H9 (cell line): Measurements from ENCODE around the gene NFE2L2. TPM values are rescaled to one million over a fixed set of nuclear protein-coding genes. Genes with fewer than 3 reads are reported as not detected.

Experiments used
- DNase-seq: peaks from one replicate; pipeline ENCODE4 v3.0.0-alpha.2; 2017
- H2AFZ ChIP-seq: one replicate; pipeline ENCODE4 v1.6.1; 2013; ENCODE audit warnings: mild to moderate bottlenecking, low read length, control low read depth, moderate library complexity
- H2AK5ac ChIP-seq: 2 replicates; pipeline ENCODE4 v1.6.1; 2013; ENCODE audit warnings: low read length, control low read depth, mixed read lengths; ENCODE audit not compliant: insufficient read length
- H2BK120ac ChIP-seq: one replicate; pipeline ENCODE4 v1.6.1; 2013; ENCODE audit warnings: low read depth, mild to moderate bottlenecking, low read length, control low read depth, inconsistent platforms; ENCODE audit not compliant: poor library complexity, severe bottlenecking
- H2BK12ac ChIP-seq: 2 replicates; pipeline ENCODE4 v1.6.1; 2013; ENCODE audit warnings: low read length, control low read depth, mixed read lengths, low read depth; ENCODE audit not compliant: insufficient read length
- H2BK15ac ChIP-seq: 2 replicates; pipeline ENCODE4 v1.6.1; 2013; ENCODE audit warnings: low read depth, low read length, control low read depth
- H2BK20ac ChIP-seq: one replicate; pipeline ENCODE4 v1.6.1; 2013; ENCODE audit warnings: low read depth, mild to moderate bottlenecking, low read length, control low read depth, inconsistent platforms; ENCODE audit not compliant: poor library complexity, severe bottlenecking
- H2BK5ac ChIP-seq: 2 replicates; pipeline ENCODE4 v1.6.1; 2013; ENCODE audit warnings: low read length, control low read depth, mixed read lengths; ENCODE audit not compliant: insufficient read length
- H3K14ac ChIP-seq: 2 replicates; pipeline ENCODE4 v1.6.1; 2013; ENCODE audit warnings: low read length, control low read depth; ENCODE audit not compliant: insufficient read depth
- H3K18ac ChIP-seq: 2 replicates; pipeline ENCODE4 v1.6.1; 2013; ENCODE audit warnings: low read depth, mild to moderate bottlenecking, mixed read lengths, low read length, control low read depth; ENCODE audit not compliant: insufficient read length
- H3K23ac ChIP-seq: 2 replicates; pipeline ENCODE4 v1.6.1; 2013; ENCODE audit warnings: low read length, control low read depth, mixed read lengths, low read depth; ENCODE audit not compliant: insufficient read length
- H3K23me2 ChIP-seq: 2 replicates; pipeline ENCODE4 v1.6.1; 2013; ENCODE audit warnings: low read depth, mild to moderate bottlenecking, mixed read lengths, low read length, control low read depth; ENCODE audit not compliant: insufficient read length, poor library complexity, severe bottlenecking
- H3K27ac ChIP-seq: 2 replicates; pipeline ENCODE4 v1.5.1; 2013; ENCODE audit warnings: low read length, control low read depth, mixed read lengths, low read depth; ENCODE audit not compliant: insufficient read length
- H3K27me3 ChIP-seq: 2 replicates; pipeline ENCODE4 v1.6.1; 2013; ENCODE audit warnings: low read length, control low read depth, inconsistent platforms; ENCODE audit not compliant: insufficient read depth
- H3K4ac ChIP-seq: 2 replicates; pipeline ENCODE4 v1.6.1; 2013; ENCODE audit warnings: low read depth, mild to moderate bottlenecking, control low read depth, inconsistent platforms, low read length, moderate library complexity
- H3K4me1 ChIP-seq: 2 replicates; pipeline ENCODE4 v1.6.1; 2013; ENCODE audit warnings: low read length, control low read depth, inconsistent platforms; ENCODE audit not compliant: insufficient read depth
- H3K4me2 ChIP-seq: 2 replicates; pipeline ENCODE4 v1.6.1; 2013; ENCODE audit warnings: low read length, control low read depth, mixed read lengths; ENCODE audit not compliant: insufficient read length, insufficient read depth
- H3K56ac ChIP-seq: 2 replicates; pipeline ENCODE4 v1.6.1; 2013; ENCODE audit warnings: low read depth, mild to moderate bottlenecking, mixed read lengths, low read length, control low read depth; ENCODE audit not compliant: insufficient read length
- H3K79me1 ChIP-seq: 2 replicates; pipeline ENCODE4 v1.6.1; 2013; ENCODE audit warnings: low read depth, mild to moderate bottlenecking, moderate library complexity, low read length, control low read depth, inconsistent platforms; ENCODE audit not compliant: insufficient read depth, poor library complexity, severe bottlenecking
- H3K79me2 ChIP-seq: 2 replicates; pipeline ENCODE4 v1.6.1; 2013; ENCODE audit warnings: low read length, control low read depth, inconsistent platforms; ENCODE audit not compliant: insufficient read depth
- H3K9ac ChIP-seq: 2 replicates; pipeline ENCODE4 v1.6.1; 2013; ENCODE audit warnings: low read length, control low read depth, mixed read lengths; ENCODE audit not compliant: insufficient read length; ENCODE audit errors: extremely low read depth
- H3K9me3 ChIP-seq: one replicate; pipeline ENCODE4 v1.6.1; 2013; ENCODE audit warnings: low read depth, low read length, inconsistent platforms; ENCODE audit not compliant: control insufficient read depth
- H3T11ph ChIP-seq: one replicate; pipeline ENCODE4 v1.6.1; 2013; ENCODE audit warnings: mild to moderate bottlenecking, low read length, control low read depth, inconsistent platforms
- H4K20me1 ChIP-seq: one replicate; pipeline ENCODE4 v1.6.1; 2013; ENCODE audit not compliant: control insufficient read depth, insufficient read length, insufficient read depth
- H4K5ac ChIP-seq: 2 replicates; pipeline ENCODE4 v1.6.1; 2013; ENCODE audit warnings: low read depth, mild to moderate bottlenecking, mixed read lengths, low read length, control low read depth; ENCODE audit not compliant: insufficient read length
- H4K8ac ChIP-seq: replicated peaks from 2 replicates; pipeline ENCODE4 v1.6.1; 2013; ENCODE audit warnings: low read length, control low read depth, mixed read lengths, low read depth; ENCODE audit not compliant: insufficient read length
- H4K91ac ChIP-seq: 2 replicates; pipeline ENCODE4 v1.6.1; 2013; ENCODE audit warnings: low read depth, mild to moderate bottlenecking, moderate library complexity, mixed read lengths, low read length, control low read depth; ENCODE audit not compliant: insufficient read length
- H3K27ac Mint-ChIP-seq, 3 experiments: 2 replicates in 2 of 3; 3 replicates in 1 of 3; pipeline ENCODE4 v1.8.0; 2020 to 2021; ENCODE audit warnings: mixed read lengths in 3 of 3, mild to moderate bottlenecking in 1 of 3, moderate library complexity in 1 of 3
- H3K27me3 Mint-ChIP-seq: 2 replicates; pipeline ENCODE4 v1.8.0; 2021; ENCODE audit warnings: low read depth, mild to moderate bottlenecking, moderate library complexity, mixed read lengths
- H3K36me3 Mint-ChIP-seq, 3 experiments: 2 replicates in 2 of 3; 3 replicates in 1 of 3; pipeline ENCODE4 v1.8.0; 2020 to 2021; ENCODE audit warnings: low read depth in 3 of 3, mixed read lengths in 3 of 3; ENCODE audit not compliant: insufficient read depth in 1 of 3
- H3K4me1 Mint-ChIP-seq, 2 experiments: 2 replicates each; pipeline ENCODE4 v1.8.0; 2020; ENCODE audit warnings: mixed read lengths in 2 of 2
- H3K4me3 Mint-ChIP-seq, 2 experiments: 2 replicates in 1 of 2; 3 replicates in 1 of 2; pipeline ENCODE4 v1.8.0; 2020 to 2021; ENCODE audit warnings: mild to moderate bottlenecking in 2 of 2, mixed read lengths in 2 of 2, moderate library complexity in 1 of 2
- H3K9me3 Mint-ChIP-seq, 2 experiments: 2 replicates in 1 of 2; 3 replicates in 1 of 2; pipeline ENCODE4 v1.8.0; 2020; ENCODE audit warnings: mild to moderate bottlenecking in 2 of 2, mixed read lengths in 2 of 2, moderate library complexity in 1 of 2
- CTCF ChIP-seq: fragments of 200-600 bp; sonication (generic); conservative IDR thresholded peaks from 3 replicates; pipeline ENCODE4 v1.8.0; 2021; ENCODE audit warnings: antibody characterized with exemption, mild to moderate bottlenecking
- whole genome bisulfite sequencing: extraction: QIAGEN DNeasy Blood & Tissue Kit; methylation state at CpG from one replicate; pipeline ENCODE4 v1.1.7; 2013; ENCODE audit warnings: missing lambda C conversion rate, low lambda C conversion rate, mixed read lengths; ENCODE audit not compliant: insufficient read length; ENCODE audit errors: extremely low coverage; 5-methylcytosine and 5-hydroxymethylcytosine counted together
- total RNA-seq: library from RNA; stranded (reverse); gene quantifications from 2 replicates; pipeline ENCODE4 v1.2.1, GENCODE V29; 2021

NFE2L2 gene
- total RNA-seq, 1 experiment from 2014 or later = 42.5 TPM

DNA sequence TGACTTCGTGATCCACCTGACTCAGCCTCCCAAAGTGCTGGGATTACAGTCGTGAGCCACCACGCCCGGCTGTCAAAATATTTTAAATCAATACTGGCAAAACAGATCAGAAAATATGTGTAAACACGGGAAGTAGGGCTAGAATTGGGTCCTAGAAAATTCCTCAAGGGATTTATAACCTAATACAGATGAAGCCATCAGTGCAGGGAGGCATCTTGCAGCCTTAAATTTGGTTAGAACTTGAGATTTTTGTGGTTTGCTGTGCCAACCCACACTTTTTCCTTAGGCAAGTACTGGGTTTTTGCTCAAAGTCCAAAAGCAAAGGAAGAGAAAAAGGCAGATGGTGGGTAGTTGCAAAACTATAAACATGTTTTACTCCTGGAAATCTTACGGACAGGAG, 33.7 kb upstream of the NFE2L2 start:
- H3K4me3 Mint-ChIP-seq = no peak overlapping the region
- no peak overlapping the region for H4K8ac ChIP-seq
- H3K4me1 Mint-ChIP-seq = peaks cover 0 to 5% of the 10 kb centered on the region in 2 experiments; a peak in 3 of 4 replicates

More for the DNA sequence above, 33.7 kb upstream of the NFE2L2 start:
- no peaks in the 10 kb centered on the region for H3K9me3 Mint-ChIP-seq
- H4K5ac ChIP-seq = no peak overlapping the region
- no peak overlapping the region for H3K23ac ChIP-seq
- H4K20me1 ChIP-seq = no peaks in the 10 kb centered on the region
- H2BK15ac ChIP-seq = no peak overlapping the region
- H3K79me1 ChIP-seq = no peaks in the 10 kb centered on the region
- no peak overlapping the region for H2BK20ac ChIP-seq
- H3K56ac ChIP-seq = no peak overlapping the region
- H3K4me1 ChIP-seq = no peaks in the 10 kb centered on the region
- H3K9ac ChIP-seq = no peak overlapping the region
- no peaks in the 10 kb centered on the region for H3K9me3 ChIP-seq
- no peak overlapping the region for H3T11ph ChIP-seq
- H2BK12ac ChIP-seq = no peak overlapping the region
- H2BK5ac ChIP-seq = no peak overlapping the region
- H3K18ac ChIP-seq = no peak overlapping the region
- H3K27ac Mint-ChIP-seq = no peak overlapping the region
- no peak overlapping the region for H2AFZ ChIP-seq
- no peak for DNase-seq
- no peak overlapping the region for H3K14ac ChIP-seq
- H3K27me3 Mint-ChIP-seq = peaks cover 4% of the 10 kb centered on the region
- H3K27me3 ChIP-seq = no peaks in the 10 kb centered on the region
- peaks cover 0 to 4% (median 0%) of the 10 kb centered on the region in 3 experiments; a peak in 1 of 7 replicates for H3K36me3 Mint-ChIP-seq
- no peak for TF ChIP-seq CTCF
- H3K4ac ChIP-seq = no peak overlapping the region
- no peaks in the 10 kb centered on the region for H3K79me2 ChIP-seq
- no CpG with 5 or more reads among the region's 6 CpGs for WGBS
- H4K91ac ChIP-seq = no peak overlapping the region
- H3K4me2 ChIP-seq = no peak overlapping the region
- H3K27ac ChIP-seq = no peak overlapping the region
- H2AK5ac ChIP-seq = no peak overlapping the region
- no peak overlapping the region for H2BK120ac ChIP-seq
- no peaks in the 10 kb centered on the region for H3K23me2 ChIP-seq
